Left colon (tissue), 2 donors: ENCODE results near the gene HLCS. TPM values are rescaled to one million over a fixed set of nuclear protein-coding genes. Genes with fewer than 3 reads are reported as not detected.
A peak's percentile ranks its signal among the peaks of the same experiment; 100 is the strongest.

Source experiments
- ATAC-seq: fragments of 200-7000 bp; cut with Tn5 transposase; one replicate; pipeline ENCODE4 v1.9.1; 2020; ENCODE audit warnings: mild to moderate bottlenecking, moderate library complexity
- DNase-seq, 2 donors: peaks; one replicate each; pipeline ENCODE4 v3.0.0-alpha.2; 2020
- intact Hi-C, 2 donors: fragments of 100-400 bp; cut with DNase I in 1 of 2; cut with micrococcal nuclease in 1 of 2; formaldehyde crosslinking; loops; one replicate each; pipeline versions ENCODE4 v1.11.2 to v1.14.0; 2022; cut with DNase I, micrococcal nuclease
- total RNA-seq, 2 donors: library from RNA; stranded (reverse); fragmentation: NEBNext Ultra II Directional; extraction: Animal tissue kit (Norgen Biotek cat#: 25700); gene quantifications; one replicate each; pipeline ENCODE4 v1.2.1, GENCODE V29; 2021
- donor health status: DM: no; HTN: no; CAD: no.
- donor health status: DM: yes; HTN: yes; CAD: no.

The HLCS gene
- total RNA-seq, 2 donors from 2014 or later = 14.1 to 18.8 TPM

- no peak for ATAC-seq
- DNase-seq = no peak
- intact Hi-C loops = no loop called here
Observed at GRCh38 chr21:36727866-36728265, 238.6 kb downstream of the HLCS start.

- DNase-seq (no peak), ATAC-seq (no peak)
- intact Hi-C loops = no loop called here
Observed at GRCh38 chr21:36725793-36726386, 240.6 kb downstream of the HLCS start.

- intact Hi-C loops = no loop called here
- ATAC-seq (no peak), DNase-seq (no peak)
Observed at GRCh38 chr21:36724660-36725059, 241.8 kb downstream of the HLCS start.

- intact Hi-C loops = no loop called here
- ATAC-seq (no peak), DNase-seq (no peak)
Observed at GRCh38 chr21:36723371-36723881, 243.0 kb downstream of the HLCS start.

- DNase-seq (no peak), ATAC-seq (no peak)
- intact Hi-C loops = no loop called here
Observed at GRCh38 chr21:36722370-36723368, 243.8 kb downstream of the HLCS start.

- intact Hi-C loops = no loop called here
- ATAC-seq (no peak), DNase-seq (no peak)
Observed at GRCh38 chr21:36721817-36722216, 244.7 kb downstream of the HLCS start.

GRCh38 chr21:36719614-36720013 lies 246.9 kb downstream of the HLCS start:
- ATAC-seq (peak; percentile 95), DNase-seq (peak; percentile 88 to 93)
- intact Hi-C loops = no loop called here

- intact Hi-C loops = no loop called here
- DNase-seq (peak; percentile 85 to 87), ATAC-seq (peak; percentile 89)
Observed at GRCh38 chr21:36718951-36719501, 247.4 kb downstream of the HLCS start.

GRCh38 chr21:36717976-36718375 lies 248.5 kb downstream of the HLCS start:
- ATAC-seq (no peak), DNase-seq (no peak)
- intact Hi-C loops = no loop called here

- ATAC-seq = no peak
- intact Hi-C loops = no loop called here
- DNase-seq = no peak
Observed at GRCh38 chr21:36716836-36717235, 249.6 kb downstream of the HLCS start.

- ATAC-seq (no peak), DNase-seq (no peak)
- intact Hi-C loops = no loop called here
Observed at GRCh38 chr21:36716387-36716786, 250.1 kb downstream of the HLCS start.

GRCh38 chr21:36713746-36714145 lies 252.7 kb downstream of the HLCS start:
- intact Hi-C loops = no loop called here
- ATAC-seq = no peak
- DNase-seq = no peak

- ATAC-seq = peak; percentile 73
- no peak for DNase-seq
Observed at GRCh38 chr21:36710729-36711048, 255.8 kb downstream of the HLCS start.

GRCh38 chr21:36709868-36710728 lies 256.4 kb downstream of the HLCS start:
- intact Hi-C loops = no loop called here
- DNase-seq (no peak), ATAC-seq (peak; percentile 7)

More at GRCh38 chr21:36710729-36711048, 255.8 kb downstream of the HLCS start:
- intact Hi-C loops = no loop called here

GRCh38 chr21:36709030-36709867 lies 257.2 kb downstream of the HLCS start:
- peak; percentile 38 for ATAC-seq
- DNase-seq = no peak
- intact Hi-C loops = no loop called here

GRCh38 chr21:36708286-36709029 lies 258.0 kb downstream of the HLCS start:
- DNase-seq (no peak), ATAC-seq (no peak)
- intact Hi-C loops = no loop called here

- DNase-seq = no peak
- intact Hi-C loops = no loop called here
Observed at GRCh38 chr21:36707763-36708285, 258.6 kb downstream of the HLCS start.

More at GRCh38 chr21:36707763-36708285, 258.6 kb downstream of the HLCS start:
- ATAC-seq = no peak
